IMR-90 (cell line): ENCODE results near the gene CPN2. TPM values are rescaled to one million over a fixed set of nuclear protein-coding genes. Genes with fewer than 3 reads are reported as not detected.

Experiments used
- ATAC-seq: fragments of 200-7000 bp; cut with Tn5 transposase; 2 replicates; pipeline ENCODE4 v1.9.1; 2020; ENCODE audit warnings: low read depth, mild to moderate bottlenecking, moderate library complexity
- BruUV-seq: library from RNA; stranded (reverse); fragments of 400-500 nt; replicated peaks from 2 replicates; lab custom pipeline; 2021; lab: Mats Ljungman, UMichigan
- CTCF ChIA-PET: fragments of 300-600 bp; formaldehyde crosslinking; extraction: SDS; loops from one replicate; lab custom pipeline; 2021; ENCODE audit warnings: antibody characterized with exemption; lab: Yijun Ruan, JAX
- POLR2A ChIA-PET: fragments of 300-600 bp; sonication (Branson Sonifier 250); formaldehyde crosslinking; loops from one replicate; lab custom pipeline; 2022; ENCODE audit warnings: antibody characterized with exemption; ENCODE audit not compliant: unreplicated experiment; lab: Charles Lee
- DNase-seq: peaks from one replicate; pipeline ENCODE4 v3.0.0; 2013
- H2AFZ ChIP-seq: replicated peaks from 2 replicates; pipeline ENCODE3; 2013; ENCODE audit warnings: low read length, mild to moderate bottlenecking; ENCODE audit not compliant: poor library complexity
- H2AK5ac ChIP-seq: 2 replicates; pipeline ENCODE4 v1.6.1; 2013; ENCODE audit warnings: low read depth, low read length, inconsistent platforms
- H2AK9ac ChIP-seq: replicated peaks from 2 replicates; pipeline ENCODE3; 2013; ENCODE audit warnings: mild to moderate bottlenecking, low read depth, low read length, moderate library complexity; ENCODE audit not compliant: poor library complexity
- H2BK120ac ChIP-seq: 2 replicates; pipeline ENCODE4 v1.6.1; 2013; ENCODE audit warnings: low read depth, low read length, inconsistent platforms
- H2BK15ac ChIP-seq: 3 replicates; pipeline ENCODE4 v1.6.1; 2013; ENCODE audit warnings: low read depth, low read length, inconsistent platforms
- H2BK20ac ChIP-seq: 2 replicates; pipeline ENCODE4 v1.6.1; 2013; ENCODE audit warnings: low read depth, mild to moderate bottlenecking, inconsistent platforms, low read length, moderate library complexity
- H2BK5ac ChIP-seq: 2 replicates; pipeline ENCODE4 v1.6.1; 2013; ENCODE audit warnings: mild to moderate bottlenecking, low read depth, low read length, inconsistent platforms; ENCODE audit not compliant: poor library complexity, severe bottlenecking
- H3K14ac ChIP-seq: replicated peaks from 2 replicates; pipeline ENCODE4 v1.6.1; 2013; ENCODE audit warnings: low read depth, low read length, inconsistent platforms
- H3K18ac ChIP-seq: 2 replicates; pipeline ENCODE4 v1.6.1; 2013; ENCODE audit warnings: low read depth, low read length, control low read depth
- H3K23ac ChIP-seq: 2 replicates; pipeline ENCODE4 v1.6.1; 2013; ENCODE audit warnings: low read depth, low read length, inconsistent platforms
- H3K27ac ChIP-seq: 2 replicates; pipeline ENCODE4 v1.5.1; 2013; ENCODE audit warnings: mild to moderate bottlenecking, control low read depth, low read length; ENCODE audit not compliant: insufficient read depth
- H3K27me3 ChIP-seq: 2 replicates; pipeline ENCODE4 v1.6.1; 2013; ENCODE audit warnings: low read length; ENCODE audit not compliant: control insufficient read depth, insufficient read depth
- H3K36me3 ChIP-seq: 2 replicates; pipeline ENCODE4 v1.6.1; 2013; ENCODE audit warnings: low read length, mixed read lengths; ENCODE audit not compliant: control insufficient read depth, insufficient read depth
- H3K4ac ChIP-seq: 2 replicates; pipeline ENCODE4 v1.6.1; 2013; ENCODE audit warnings: low read depth, low read length, inconsistent platforms
- H3K4me1 ChIP-seq: 2 replicates; pipeline ENCODE4 v1.6.1; 2013; ENCODE audit warnings: low read length, mixed read lengths; ENCODE audit not compliant: control insufficient read depth, insufficient read depth
- H3K4me2 ChIP-seq: 2 replicates; pipeline ENCODE4 v1.6.1; 2013; ENCODE audit warnings: low read depth, mild to moderate bottlenecking, control low read depth, low read length, moderate library complexity
- H3K4me3 ChIP-seq: 2 replicates; pipeline ENCODE4 v1.5.1; 2013; ENCODE audit warnings: low read depth, mild to moderate bottlenecking, control low read depth, low read length, moderate library complexity; ENCODE audit not compliant: insufficient read depth
- H3K56ac ChIP-seq: 2 replicates; pipeline ENCODE4 v1.6.1; 2013; ENCODE audit warnings: low read length, inconsistent platforms; ENCODE audit not compliant: insufficient read depth; ENCODE audit errors: extremely low read depth
- H3K79me1 ChIP-seq, 2 experiments: 2 replicates each; pipeline ENCODE4 v1.6.1; 2013; ENCODE audit warnings: low read length in 2 of 2, inconsistent platforms in 1 of 2, low read depth in 1 of 2
- H3K9ac ChIP-seq: 2 replicates; pipeline ENCODE4 v1.6.1; 2013; ENCODE audit warnings: low read depth, low read length, control low read depth
- H3K9me1 ChIP-seq: 2 replicates; pipeline ENCODE4 v1.6.1; 2013; ENCODE audit warnings: low read length, inconsistent platforms; ENCODE audit not compliant: insufficient read depth
- H3K9me3 ChIP-seq: 2 replicates; pipeline ENCODE4 v1.6.1; 2013; ENCODE audit warnings: low read length; ENCODE audit not compliant: control insufficient read depth, insufficient read depth
- H4K20me1 ChIP-seq: 2 replicates; pipeline ENCODE4 v1.6.1; 2013; ENCODE audit warnings: low read length, inconsistent platforms; ENCODE audit not compliant: insufficient read depth
- H4K5ac ChIP-seq: 2 replicates; pipeline ENCODE4 v1.6.1; 2013; ENCODE audit warnings: mild to moderate bottlenecking, low read depth, low read length, control low read depth
- H4K8ac ChIP-seq, 2 experiments: 2 replicates each; pipeline ENCODE4 v1.6.1; 2013; ENCODE audit warnings: low read depth in 2 of 2, low read length in 2 of 2, control low read depth in 1 of 2, inconsistent platforms in 1 of 2
- H4K91ac ChIP-seq: 2 replicates; pipeline ENCODE4 v1.6.1; 2013; ENCODE audit warnings: low read depth, low read length, inconsistent platforms; ENCODE audit not compliant: insufficient read depth
- FOS ChIP-seq: fragments of 150-350 bp; IDR thresholded peaks from 2 replicates; pipeline ENCODE4 v1.6.1; 2016; ENCODE audit warnings: low read depth, low read length
- MAZ ChIP-seq: IDR thresholded peaks from 2 replicates; pipeline ENCODE4 v1.6.1; 2012; ENCODE audit warnings: low read depth, mild to moderate bottlenecking, low read length, improper control_type of control experiment, moderate library complexity, borderline replicate concordance
- POLR2A ChIP-seq: IDR thresholded peaks from 2 replicates; pipeline ENCODE4 v1.6.1; 2012; ENCODE audit warnings: mild to moderate bottlenecking, low read depth, low read length
- WGBS, 2 experiments: methylation state at CpG; one replicate each; pipeline versions ENCODE4 v1.1.5 to v1.1.7; 2013; ENCODE audit warnings: missing lambda C conversion rate in 2 of 2; ENCODE audit not compliant: insufficient read length in 1 of 2; ENCODE audit errors: extremely low coverage in 2 of 2; 5-methylcytosine and 5-hydroxymethylcytosine counted together
- dilution Hi-C: fragments of 300-500 bp; cut with HindIII; formaldehyde crosslinking; loops from one replicate; pipeline ENCODE4 v1.14.3; 2018; ENCODE audit warnings: low sequenced_read_pairs; ENCODE audit not compliant: unreplicated experiment
- in situ Hi-C: fragments of 300-500 bp; cut with MboI; formaldehyde crosslinking; loops from 3 replicates; pipeline ENCODE4 v1.14.3; 2019; ENCODE audit warnings: low sequenced_read_pairs, inconsistent platforms, mixed read lengths
- intact Hi-C: fragments of 100-400 bp; cut with micrococcal nuclease; formaldehyde crosslinking; loops from 2 replicates; pipeline ENCODE4 v1.10.0; 2022
- polyA plus RNA-seq, 3 experiments: library from polyadenylated mRNA; depleted of rRNA; stranded (reverse); fragments of >200 nt; gene quantifications; 2 replicates each; pipeline ENCODE4 v1.2.3, GENCODE V29; 2012; ENCODE audit warnings: low replicate concordance in 1 of 3
- total RNA-seq: library from RNA; depleted of rRNA; stranded (reverse); fragments of >200 nt; gene quantifications from 2 replicates; pipeline ENCODE4 v1.2.3, GENCODE V29; 2012
- TF ChIP-seq, protein P1 (sequence below): conservative IDR thresholded peaks from 2 replicates; pipeline ENCODE4 v1.5.1; 2012; ENCODE audit warnings: mild to moderate bottlenecking, low read depth, low read length, improper control_type of control experiment

The CPN2 gene
- total and polyA plus RNA-seq, 2 of the 4 experiments (the other 2 are of a cell fraction), result 0.07 TPM; not detected in 1

- Histone ChIP-seq H3K4me3 (no peak overlapping the region), H3K9me1 (no peaks in the 10 kb centered on the region), H2BK5ac (no peak overlapping the region), H2BK20ac (no peak overlapping the region), H2AFZ (no peak overlapping the region), H3K27ac (no peak overlapping the region), H3K23ac (no peak overlapping the region), H2BK15ac (no peak overlapping the region), H3K4me2 (no peak overlapping the region), H3K9me3 (no peaks in the 10 kb centered on the region), H4K8ac (no peak overlapping the region), H3K4me1 (peaks cover 3% of the 10 kb centered on the region; the same call in 1 of the 2 replicates), H3K18ac (no peak overlapping the region), H4K91ac (no peak overlapping the region), H3K27me3 (peaks cover 76% of the 10 kb centered on the region), H3K4ac (no peak overlapping the region), H2BK120ac (no peak overlapping the region), H3K36me3 (no peaks in the 10 kb centered on the region), H2AK5ac (no peak overlapping the region), H2AK9ac (no peak overlapping the region), H4K5ac (no peak overlapping the region), H4K20me1 (no peaks in the 10 kb centered on the region), H3K56ac (no peak overlapping the region), H3K9ac (no peak overlapping the region), H3K79me1 (no peaks in the 10 kb centered on the region), H3K14ac (no peak overlapping the region)
- DNase-seq (no peak), ATAC-seq (no peak)
- POLR2A ChIA-PET, result no interaction called here
- intact Hi-C loops, result loop anchor here (10.0 kb wide), 2 partner anchors 306 to 1846 kb away; no protein-coding TSS in a partner anchor
- 85% methylated on average over 2 of the region's 2 CpGs; no CpG with 5 or more reads in 1 of the 2 experiments for WGBS, 2 experiments
- dilution Hi-C loops, result no loop called here
- in situ Hi-C loops, result loop anchor here (10.0 kb wide), 1 partner anchor 646 kb away; no protein-coding TSS in a partner anchor
- CTCF ChIA-PET, result no interaction called here
- no TSS peak for BruUV-seq
- no peak for TF ChIP-seq POLR2A
- TF ChIP-seq, protein P1, sequence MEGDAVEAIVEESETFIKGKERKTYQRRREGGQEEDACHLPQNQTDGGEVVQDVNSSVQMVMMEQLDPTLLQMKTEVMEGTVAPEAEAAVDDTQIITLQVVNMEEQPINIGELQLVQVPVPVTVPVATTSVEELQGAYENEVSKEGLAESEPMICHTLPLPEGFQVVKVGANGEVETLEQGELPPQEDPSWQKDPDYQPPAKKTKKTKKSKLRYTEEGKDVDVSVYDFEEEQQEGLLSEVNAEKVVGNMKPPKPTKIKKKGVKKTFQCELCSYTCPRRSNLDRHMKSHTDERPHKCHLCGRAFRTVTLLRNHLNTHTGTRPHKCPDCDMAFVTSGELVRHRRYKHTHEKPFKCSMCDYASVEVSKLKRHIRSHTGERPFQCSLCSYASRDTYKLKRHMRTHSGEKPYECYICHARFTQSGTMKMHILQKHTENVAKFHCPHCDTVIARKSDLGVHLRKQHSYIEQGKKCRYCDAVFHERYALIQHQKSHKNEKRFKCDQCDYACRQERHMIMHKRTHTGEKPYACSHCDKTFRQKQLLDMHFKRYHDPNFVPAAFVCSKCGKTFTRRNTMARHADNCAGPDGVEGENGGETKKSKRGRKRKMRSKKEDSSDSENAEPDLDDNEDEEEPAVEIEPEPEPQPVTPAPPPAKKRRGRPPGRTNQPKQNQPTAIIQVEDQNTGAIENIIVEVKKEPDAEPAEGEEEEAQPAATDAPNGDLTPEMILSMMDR, result no peak
- TF ChIP-seq MAZ, result no peak
- no peak for TF ChIP-seq FOS
Observed at GRCh38 chr3:194311000-194311399, 40.1 kb downstream of the CPN2 start.
